ENCODE results near the gene UNC119. TPM values are rescaled to one million over a fixed set of nuclear protein-coding genes. Genes with fewer than 3 reads are reported as not detected.
A peak's percentile ranks its signal among the peaks of the same experiment; 100 is the strongest.

UNC119 gene
- total RNA-seq, 1 donor from 2014 or later, result 61.4 TPM

GRCh38 chr17:28528327-28529012, 24.0 kb downstream of the UNC119 start:
- H3K36me3 Mint-ChIP-seq, result no peaks in the 10 kb centered on the region
- H3K4me1 Mint-ChIP-seq, result peaks cover 41% of the 10 kb centered on the region
- H3K9me3 ChIP-seq (ENCODE audit: low read depth), result no peaks in the 10 kb centered on the region
- no peaks in the 10 kb centered on the region for H3K79me2 ChIP-seq (ENCODE audit: low read depth)
- no peak overlapping the region for H3K4me2 ChIP-seq
- H3K27me3 ChIP-seq, result no peaks in the 10 kb centered on the region
- H3K4me3 ChIP-seq, result no peak overlapping the region
- peaks cover 10% of the 10 kb centered on the region for H3K27me3 Mint-ChIP-seq (ENCODE audit: insufficient read depth, low read depth)
- H3F3A ChIP-seq (ENCODE audit: low read depth), result no peaks in the 10 kb centered on the region
- H3K4me1 ChIP-seq, result no peaks in the 10 kb centered on the region
- peak; percentile 71 for DNase-seq (ENCODE audit: low spot score)
- no peak overlapping the region for H3K27ac Mint-ChIP-seq
- H2AFZ ChIP-seq (replicated peaks), result no peak overlapping the region
- no peak overlapping the region for H3K9ac ChIP-seq
- peak overlapping the region; percentile 30 for H3K4me3 Mint-ChIP-seq
- TF ChIP-seq CTCF (IDR thresholded peaks at IDR 0.05) (no peak), EZH2 (IDR thresholded peaks at IDR 0.05) (no peak), EZH2phosphoT487 (IDR thresholded peaks at IDR 0.05) (no peak)
- H3K36me3 ChIP-seq, result no peaks in the 10 kb centered on the region
- no peaks in the 10 kb centered on the region for H3K9me3 Mint-ChIP-seq
- H3K27ac ChIP-seq, result no peak overlapping the region
- H4K20me1 ChIP-seq (ENCODE audit: low read depth), result no peaks in the 10 kb centered on the region

- Mint-ChIP-seq H3K4me1 (peaks cover 40% of the 10 kb centered on the region), H3K36me3 (no peaks in the 10 kb centered on the region), H3K27ac (no peak overlapping the region), H3K9me3 (no peaks in the 10 kb centered on the region), H3K4me3 (no peak overlapping the region), H3K27me3 (ENCODE audit: insufficient read depth, low read depth) (peaks cover 10% of the 10 kb centered on the region)
- H3K27me3 ChIP-seq, result no peaks in the 10 kb centered on the region
- H3K36me3 ChIP-seq, result no peaks in the 10 kb centered on the region
- no peak overlapping the region for H3K9ac ChIP-seq
- H3K27ac ChIP-seq, result no peak overlapping the region
- H3K4me2 ChIP-seq, result no peak overlapping the region
- no peaks in the 10 kb centered on the region for H3K9me3 ChIP-seq (ENCODE audit: low read depth)
- no peak for TF ChIP-seq EZH2 (IDR thresholded peaks at IDR 0.05)
- no peaks in the 10 kb centered on the region for H3K79me2 ChIP-seq (ENCODE audit: low read depth)
- no peak overlapping the region for H2AFZ ChIP-seq (replicated peaks)
- no peak overlapping the region for H3K4me3 ChIP-seq
- no peaks in the 10 kb centered on the region for H3K4me1 ChIP-seq
- no peaks in the 10 kb centered on the region for H4K20me1 ChIP-seq (ENCODE audit: low read depth)
- H3F3A ChIP-seq (ENCODE audit: low read depth), result no peaks in the 10 kb centered on the region
- DNase-seq (ENCODE audit: low spot score), result no peak
Measured at GRCh38 chr17:28527859-28528258, 24.6 kb downstream of the UNC119 start.

GRCh38 chr17:28527181-28527681, 25.2 kb downstream of the UNC119 start:
- H3K36me3 Mint-ChIP-seq, result no peaks in the 10 kb centered on the region

More at GRCh38 chr17:28527181-28527681, 25.2 kb downstream of the UNC119 start:
- no peak overlapping the region for H2AFZ ChIP-seq (replicated peaks)
- no peaks in the 10 kb centered on the region for H3K36me3 ChIP-seq
- peak overlapping the region; percentile 14 for H3K4me3 Mint-ChIP-seq
- no peak overlapping the region for H3K9ac ChIP-seq
- H3K9me3 Mint-ChIP-seq, result no peaks in the 10 kb centered on the region
- H3K27me3 ChIP-seq, result no peaks in the 10 kb centered on the region
- TF ChIP-seq CTCF (IDR thresholded peaks at IDR 0.05) (no peak), EZH2phosphoT487 (IDR thresholded peaks at IDR 0.05) (no peak), EZH2 (IDR thresholded peaks at IDR 0.05) (no peak)
- H3K27ac ChIP-seq, result no peak overlapping the region
- peaks cover 42% of the 10 kb centered on the region for H3K4me1 Mint-ChIP-seq
- H3F3A ChIP-seq (ENCODE audit: low read depth), result no peaks in the 10 kb centered on the region
- no peaks in the 10 kb centered on the region for H3K79me2 ChIP-seq (ENCODE audit: low read depth)
- H3K27ac Mint-ChIP-seq, result peak overlapping the region; percentile 62
- DNase-seq (ENCODE audit: low spot score), result no peak
- H3K9me3 ChIP-seq (ENCODE audit: low read depth), result no peaks in the 10 kb centered on the region
- no peak overlapping the region for H3K4me3 ChIP-seq
- no peaks in the 10 kb centered on the region for H4K20me1 ChIP-seq (ENCODE audit: low read depth)
- H3K27me3 Mint-ChIP-seq (ENCODE audit: insufficient read depth, low read depth), result peaks cover 8% of the 10 kb centered on the region
- no peak overlapping the region for H3K4me2 ChIP-seq
- H3K4me1 ChIP-seq, result no peaks in the 10 kb centered on the region

Data from neural progenitor cell (in vitro differentiated cells).